Activated T-helper 2 cell treated with anti-CD3 and anti-CD28 coated beads, Interferon-gamma antibody, Interleukin-2, Interleukin-4, amounts not matched to agents 10 μg/mL and 5 μg/mL and 100 μg/mL, durations not matched to agents 14 hours and 24 hours and 36 hours (primary cell): ENCODE results near the gene ITGB2. TPM values are rescaled to one million over a fixed set of nuclear protein-coding genes. Genes with fewer than 3 reads are reported as not detected.
"Not testable (repeated sequence)": the region's sequence is repeated elsewhere in the genome, so short reads cannot be mapped to it uniquely, and the experiment has no call there.

Source experiments
- DNase-seq: peaks from one replicate; pipeline ENCODE4 v3.0.0; 2021; ENCODE audit warnings: low spot score
- H3K27ac Mint-ChIP-seq: one replicate; pipeline ENCODE4 v1.8.0; 2021; ENCODE audit warnings: mixed read lengths
- H3K27me3 Mint-ChIP-seq: one replicate; pipeline ENCODE4 v1.8.0; 2021; ENCODE audit warnings: low read depth, mixed read lengths
- H3K36me3 Mint-ChIP-seq: one replicate; pipeline ENCODE4 v1.8.0; 2021; ENCODE audit warnings: low read depth, mixed read lengths
- H3K4me1 Mint-ChIP-seq: one replicate; pipeline ENCODE4 v1.8.0; 2021; ENCODE audit warnings: low read depth, mixed read lengths
- H3K4me3 Mint-ChIP-seq: one replicate; pipeline ENCODE4 v1.8.0; 2021; ENCODE audit warnings: low read depth, mild to moderate bottlenecking, moderate library complexity, mixed read lengths
- H3K9me3 Mint-ChIP-seq: one replicate; pipeline ENCODE4 v1.8.0; 2021; ENCODE audit warnings: mixed read lengths
- intact Hi-C: fragments of 100-400 bp; cut with micrococcal nuclease; formaldehyde crosslinking; loops from one replicate; pipeline ENCODE4 v1.15.1; 2023
- total RNA-seq: library from RNA; stranded (reverse); gene quantifications from 2 replicates; pipeline ENCODE4 v1.2.3, GENCODE V29; 2022

The ITGB2 gene
- total RNA-seq, 1 donor from 2014 or later = 210 TPM

DNA sequence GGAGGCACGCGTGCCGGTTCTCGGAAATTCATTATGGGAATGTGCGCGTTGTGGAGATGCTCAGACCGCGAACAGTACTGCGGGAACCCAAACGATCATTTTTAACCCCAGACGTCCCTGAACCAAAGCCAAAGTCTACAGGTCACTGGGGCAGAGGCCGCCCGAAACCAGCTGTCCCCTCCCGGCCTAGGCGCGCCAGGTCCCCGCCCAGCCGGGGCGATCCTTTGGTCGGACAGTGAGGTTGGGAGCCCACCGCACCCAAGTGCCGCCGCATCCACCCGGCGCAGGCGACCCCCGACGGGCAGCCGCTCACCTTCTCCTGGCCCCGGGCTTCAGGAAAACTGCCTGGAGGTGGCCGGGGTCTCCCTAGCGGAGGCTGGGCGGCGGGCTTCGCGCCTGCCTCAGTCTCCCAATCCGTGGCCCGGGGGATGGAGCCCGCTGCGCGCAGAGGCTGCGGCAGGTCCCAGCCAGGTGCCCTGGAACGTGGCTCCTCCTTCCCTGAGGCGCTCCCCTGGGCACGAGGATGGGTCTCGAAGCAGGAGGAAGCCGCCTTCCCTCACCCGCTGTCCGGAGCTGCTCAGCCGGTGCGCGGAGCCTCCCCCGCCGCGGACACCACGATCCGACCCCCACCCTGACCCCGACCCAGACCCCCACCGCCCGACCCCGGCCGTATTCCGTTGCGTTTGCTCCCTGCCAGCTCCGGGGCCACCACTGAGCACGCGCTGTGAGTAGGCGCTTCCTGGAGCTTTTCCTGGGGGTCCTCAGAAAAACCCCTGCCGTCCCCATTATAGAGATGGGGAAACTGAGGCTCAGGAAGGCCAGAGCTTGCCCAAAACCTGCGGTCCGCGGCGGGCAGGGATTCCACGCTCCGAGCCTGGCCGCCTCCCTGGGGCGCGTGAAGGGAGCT lies 11.1 kb upstream of the ITGB2 start:
- H3K27me3 Mint-ChIP-seq = no peaks in the 10 kb centered on the region
- DNase-seq = no peak
- peaks cover 42% of the 10 kb centered on the region for H3K4me1 Mint-ChIP-seq
- intact Hi-C loops = loop anchor here (2.0 kb wide), 1 partner anchor 39 kb away; no protein-coding TSS in a partner anchor
- no peaks in the 10 kb centered on the region for H3K9me3 Mint-ChIP-seq
- peak overlapping the region; percentile 69 for H3K27ac Mint-ChIP-seq
- no peaks in the 10 kb centered on the region for H3K36me3 Mint-ChIP-seq
- peak overlapping the region; percentile 76 for H3K4me3 Mint-ChIP-seq

- H3K4me1 Mint-ChIP-seq = peaks cover 47% of the 10 kb centered on the region
- no peaks in the 10 kb centered on the region for H3K27me3 Mint-ChIP-seq
- no peaks in the 10 kb centered on the region for H3K9me3 Mint-ChIP-seq
- peak overlapping the region; percentile 76 for H3K4me3 Mint-ChIP-seq
- DNase-seq = no peak
- H3K36me3 Mint-ChIP-seq = no peaks in the 10 kb centered on the region
- H3K27ac Mint-ChIP-seq = peak overlapping the region; percentile 69
- intact Hi-C loops = no loop called here
Measured at GRCh38 chr21:44931137-44931500, 10.4 kb upstream of the ITGB2 start.

GRCh38 chr21:44930543-44930981 lies 9.9 kb upstream of the ITGB2 start:
- no peaks in the 10 kb centered on the region for H3K36me3 Mint-ChIP-seq
- H3K27ac Mint-ChIP-seq = peak overlapping the region; percentile 25
- no peak for DNase-seq
- peaks cover 48% of the 10 kb centered on the region for H3K4me1 Mint-ChIP-seq
- H3K9me3 Mint-ChIP-seq = no peaks in the 10 kb centered on the region
- no peaks in the 10 kb centered on the region for H3K27me3 Mint-ChIP-seq
- intact Hi-C loops = no loop called here
- H3K4me3 Mint-ChIP-seq = peak overlapping the region; percentile 76

- no peaks in the 10 kb centered on the region for H3K27me3 Mint-ChIP-seq
- intact Hi-C loops = no loop called here
- H3K36me3 Mint-ChIP-seq = no peaks in the 10 kb centered on the region
- H3K4me1 Mint-ChIP-seq = peaks cover 54% of the 10 kb centered on the region
- no peak for DNase-seq
- H3K4me3 Mint-ChIP-seq = no peak overlapping the region
- no peaks in the 10 kb centered on the region for H3K9me3 Mint-ChIP-seq
- peak overlapping the region; percentile 25 for H3K27ac Mint-ChIP-seq
Measured at GRCh38 chr21:44929799-44930542, 9.3 kb upstream of the ITGB2 start.

GRCh38 chr21:44929242-44929798 lies 8.6 kb upstream of the ITGB2 start:
- Mint-ChIP-seq H3K27me3 (no peaks in the 10 kb centered on the region), H3K36me3 (no peaks in the 10 kb centered on the region), H3K4me1 (peaks cover 60% of the 10 kb centered on the region), H3K4me3 (peak overlapping the region; percentile 55), H3K9me3 (no peaks in the 10 kb centered on the region), H3K27ac (peak overlapping the region; percentile 71)
- DNase-seq = no peak
- intact Hi-C loops = no loop called here

- H3K9me3 Mint-ChIP-seq, intact Hi-C loops, H3K27me3 Mint-ChIP-seq, H3K36me3 Mint-ChIP-seq, DNase-seq: not testable (repeated sequence)
- H3K4me1 Mint-ChIP-seq = peaks cover 66% of the 10 kb centered on the region
- peak overlapping the region; percentile 74 for H3K4me3 Mint-ChIP-seq
- peak overlapping the region; percentile 96 for H3K27ac Mint-ChIP-seq
Measured at GRCh38 chr21:44928500-44929241, 8.0 kb upstream of the ITGB2 start.

GRCh38 chr21:44927587-44928461 lies 7.1 kb upstream of the ITGB2 start:
- peaks cover 3% of the 10 kb centered on the region for H3K36me3 Mint-ChIP-seq
- H3K27me3 Mint-ChIP-seq = no peaks in the 10 kb centered on the region
- peak overlapping the region; percentile 74 for H3K4me3 Mint-ChIP-seq
- DNase-seq = peak; percentile 65
- intact Hi-C loops = loop anchor here (1.0 to 2.0 kb wide), 2 partner anchors 14 to 53 kb away; no protein-coding TSS in a partner anchor
- H3K27ac Mint-ChIP-seq = peak overlapping the region; percentile 96
- H3K9me3 Mint-ChIP-seq = no peaks in the 10 kb centered on the region
- peaks cover 70% of the 10 kb centered on the region for H3K4me1 Mint-ChIP-seq

GRCh38 chr21:44927259-44927586 lies 6.5 kb upstream of the ITGB2 start:
- intact Hi-C loops = loop anchor here (1.0 to 2.0 kb wide), 2 partner anchors 13 to 52 kb away; no protein-coding TSS in a partner anchor
- H3K36me3 Mint-ChIP-seq = peaks cover 4% of the 10 kb centered on the region
- no peaks in the 10 kb centered on the region for H3K9me3 Mint-ChIP-seq
- peak overlapping the region; percentile 96 for H3K27ac Mint-ChIP-seq
- H3K27me3 Mint-ChIP-seq = no peaks in the 10 kb centered on the region
- DNase-seq = no peak
- peak overlapping the region; percentile 74 for H3K4me3 Mint-ChIP-seq
- peaks cover 71% of the 10 kb centered on the region for H3K4me1 Mint-ChIP-seq

DNA sequence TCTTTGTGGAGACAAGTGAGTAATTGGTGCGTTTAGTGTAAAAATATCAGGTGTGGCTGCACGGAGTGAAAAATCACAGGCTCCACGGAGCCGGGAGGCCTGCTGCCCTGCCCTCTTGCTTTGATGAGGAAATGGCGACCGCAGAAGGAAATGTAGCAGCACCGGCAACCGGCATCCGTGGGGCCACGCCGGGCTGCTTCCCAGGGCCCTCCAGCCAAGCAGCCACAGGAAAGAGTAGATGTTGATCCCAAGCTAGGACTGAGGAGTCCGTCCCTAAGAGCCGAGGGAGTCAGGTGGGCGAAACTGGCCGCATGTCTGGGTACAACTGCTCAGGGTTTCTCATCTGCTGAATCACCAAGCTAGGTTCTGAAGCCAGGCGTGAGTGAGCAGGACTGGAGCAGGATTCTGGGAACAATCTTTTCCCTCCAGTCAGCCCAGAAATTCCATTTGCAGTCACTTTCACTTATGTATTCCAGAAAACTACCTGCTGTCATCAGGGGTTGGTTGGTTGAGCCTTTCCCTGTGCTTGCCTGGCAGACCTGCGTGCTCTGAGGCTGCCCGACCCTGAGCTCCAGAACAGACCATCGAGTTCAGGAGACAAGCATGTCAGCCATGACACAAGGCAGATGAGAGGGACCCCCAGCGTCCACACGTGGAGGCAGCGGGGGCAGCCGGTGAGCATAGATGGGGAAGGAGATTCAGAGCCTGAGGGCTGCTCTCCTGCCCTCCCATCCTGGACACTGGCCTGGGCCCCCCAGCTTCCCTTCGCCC lies 5.8 kb upstream of the ITGB2 start:
- intact Hi-C loops = loop anchor here (1.0 to 2.0 kb wide), 2 partner anchors 12 to 52 kb away; no protein-coding TSS in a partner anchor
- Mint-ChIP-seq H3K27ac (peak overlapping the region; percentile 96), H3K9me3 (no peaks in the 10 kb centered on the region), H3K4me1 (peaks cover 75% of the 10 kb centered on the region), H3K27me3 (no peaks in the 10 kb centered on the region), H3K4me3 (peak overlapping the region; percentile 74), H3K36me3 (peaks cover 4% of the 10 kb centered on the region)
- DNase-seq = peak; percentile 55

DNA sequence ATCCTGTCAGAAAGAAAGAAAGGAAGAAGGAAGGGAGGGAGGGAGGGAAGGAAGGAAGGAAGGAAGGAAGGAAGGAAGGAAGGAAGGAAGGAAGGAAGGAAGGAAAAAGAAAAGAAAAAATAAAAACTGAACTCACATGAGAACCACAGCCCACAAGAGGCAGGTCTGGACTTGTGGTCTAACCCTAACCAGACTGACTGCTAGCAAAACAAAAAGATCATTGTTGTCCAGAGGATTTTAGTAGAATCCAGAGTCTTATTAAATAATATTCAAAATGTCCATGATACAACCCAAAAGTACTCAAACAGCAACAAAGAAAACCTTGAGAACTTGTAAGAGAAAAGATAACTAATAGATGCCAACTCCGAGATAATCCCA lies 4.7 kb upstream of the ITGB2 start:
- Mint-ChIP-seq H3K27me3 (no peaks in the 10 kb centered on the region), H3K4me1 (peaks cover 71% of the 10 kb centered on the region), H3K9me3 (no peaks in the 10 kb centered on the region), H3K4me3 (peak overlapping the region; percentile 22), H3K27ac (peak overlapping the region; percentile 83), H3K36me3 (peaks cover 4% of the 10 kb centered on the region)
- intact Hi-C loops = no loop called here
- no peak for DNase-seq
